HepG2 (cell line): ENCODE data around the gene STYK1. TPM values are rescaled to one million over a fixed set of nuclear protein-coding genes. Genes with fewer than 3 reads are reported as not detected.

Source experiments
- ATAC-seq: fragments of 200-7000 bp; cut with Tn5 transposase; 3 replicates; pipeline ENCODE4 v1.9.1; 2020; ENCODE audit warnings: mild to moderate bottlenecking, moderate library complexity
- BruUV-seq: library from RNA; stranded (reverse); fragments of 400-500 nt; replicated peaks from 2 replicates; lab custom pipeline; 2021; lab: Mats Ljungman, UMichigan
- CTCF ChIA-PET: fragments of 300-600 bp; formaldehyde crosslinking; extraction: SDS; loops from one replicate; lab custom pipeline; 2021; ENCODE audit warnings: low total read pairs, inconsistent platforms, low intra/inter-chr PET ratio; lab: Yijun Ruan, JAX
- POLR2A ChIA-PET: fragments of 350-600 bp; sonication (Branson Sonifier 250); formaldehyde crosslinking; loops from one replicate; lab custom pipeline; 2020; ENCODE audit warnings: antibody characterized with exemption, inconsistent platforms; lab: Yijun Ruan, JAX
- DNase-seq: peaks from one replicate; pipeline ENCODE4 v3.0.0-alpha.2; 2015; ENCODE audit warnings: low spot score
- FAIRE-seq: peaks from 3 replicates; lab custom pipeline; 2011; peaks lifted over from hg19 to GRCh38; lab: Jason Lieb, UNC
- H2AFZ ChIP-seq: one replicate; pipeline ENCODE4 v1.6.1; 2011; ENCODE audit warnings: low read length, inconsistent platforms
- H3K27ac ChIP-seq: fragments of 300-600 bp; 3 replicates; pipeline ENCODE4 v1.8.0; 2011; ENCODE audit warnings: mixed run types, mild to moderate bottlenecking, mixed read lengths, low read length, inconsistent platforms; ENCODE audit not compliant: insufficient read depth; ENCODE audit errors: extremely low read length
- H3K27me3 ChIP-seq, 2 experiments: fragments of 200-600 bp in 1 of 2; 2 replicates in 1 of 2; 3 replicates in 1 of 2; pipeline versions ENCODE4 v1.6.0 to v1.8.0; 2011; ENCODE audit warnings: low read length in 2 of 2, mild to moderate bottlenecking in 2 of 2, moderate library complexity in 2 of 2, inconsistent platforms in 1 of 2; ENCODE audit not compliant: insufficient read depth in 2 of 2, control insufficient read depth in 1 of 2
- H3K36me3 ChIP-seq, 2 experiments: fragments of 200-600 bp in 1 of 2; replicated peaks in 1 of 2; 2 replicates in 1 of 2; 3 replicates in 1 of 2; pipeline versions ENCODE4 v1.5.1 to v1.8.0; 2011; ENCODE audit warnings: low read length in 2 of 2, inconsistent platforms in 1 of 2; ENCODE audit not compliant: insufficient read depth in 2 of 2, control insufficient read depth in 1 of 2
- H3K4me1 ChIP-seq: 2 replicates; pipeline ENCODE4 v1.5.1; 2012; ENCODE audit warnings: low read length, inconsistent platforms; ENCODE audit not compliant: insufficient read depth
- H3K4me2 ChIP-seq: 2 replicates; pipeline ENCODE4 v1.6.0; 2011; ENCODE audit warnings: low read depth, low read length, inconsistent platforms
- H3K4me3 ChIP-seq, 3 experiments: fragments of 200-600 bp in 1 of 3; sonication (generic), shearing (Covaris generic) in 1 of 3; replicated peaks in 1 of 3; 2 replicates each; pipeline ENCODE4 v1.5.1; 2011 to 2016; ENCODE audit warnings: low read length in 3 of 3, inconsistent platforms in 2 of 3, low read depth in 2 of 3, mild to moderate bottlenecking in 2 of 3, control low read depth in 1 of 3, mixed read lengths in 1 of 3; ENCODE audit not compliant: insufficient read depth in 1 of 3
- H3K79me2 ChIP-seq: one replicate; pipeline ENCODE4 v1.6.1; 2011; ENCODE audit warnings: low read length, inconsistent platforms; ENCODE audit not compliant: insufficient read depth
- H3K9ac ChIP-seq: 2 replicates; pipeline ENCODE4 v1.6.0; 2011; ENCODE audit warnings: mild to moderate bottlenecking, low read depth, low read length, inconsistent platforms; ENCODE audit not compliant: insufficient read depth
- H3K9me3 ChIP-seq: 2 replicates; pipeline ENCODE4 v1.5.1; 2012; ENCODE audit warnings: mild to moderate bottlenecking, low read length
- H4K20me1 ChIP-seq: 2 replicates; pipeline ENCODE4 v1.6.0; 2011; ENCODE audit warnings: inconsistent platforms, mild to moderate bottlenecking, low read length, moderate library complexity; ENCODE audit not compliant: insufficient read depth
- BRD4 ChIP-seq: sonication (generic); formaldehyde crosslinking; IDR thresholded peaks from 2 replicates; pipeline ENCODE4 v1.4.0; 2020; ENCODE audit warnings: missing genetic modification reagents
- BRF2 ChIP-seq: sonication (generic); formaldehyde crosslinking; IDR thresholded peaks from 2 replicates; pipeline ENCODE4 v1.8.1; 2022; ENCODE audit warnings: mild to moderate bottlenecking, missing genetic modification reagents
- IKZF5 ChIP-seq: IDR thresholded peaks from 2 replicates; pipeline ENCODE4 v1.6.1; 2018; ENCODE audit warnings: missing genetic modification reagents, mild to moderate bottlenecking, missing compliant biosample characterization
- IRF2 ChIP-seq: IDR thresholded peaks from 2 replicates; pipeline ENCODE4 v1.6.1; 2018; ENCODE audit warnings: missing genetic modification reagents, missing compliant biosample characterization
- TIGD3 ChIP-seq: sonication (generic); formaldehyde crosslinking; IDR thresholded peaks from 2 replicates; pipeline ENCODE4 v1.5.1; 2020; ENCODE audit warnings: mild to moderate bottlenecking, missing genetic modification reagents, borderline replicate concordance
- ZNF547 ChIP-seq: sonication (generic); formaldehyde crosslinking; IDR thresholded peaks from 2 replicates; pipeline ENCODE4 v1.5.1; 2020; ENCODE audit warnings: mild to moderate bottlenecking, missing genetic modification reagents
- ZNF616 ChIP-seq: sonication (generic); formaldehyde crosslinking; IDR thresholded peaks from 2 replicates; pipeline ENCODE4 v1.5.0; 2020; ENCODE audit warnings: low read depth, mild to moderate bottlenecking, missing genetic modification reagents
- ZXDC ChIP-seq: sonication (generic); formaldehyde crosslinking; IDR thresholded peaks from 2 replicates; pipeline ENCODE4 v1.5.0; 2020; ENCODE audit warnings: mild to moderate bottlenecking, missing genetic modification reagents
- WGBS: methylation state at CpG from one replicate; pipeline ENCODE4 v1.1.6; 2017; ENCODE audit warnings: low lambda C conversion rate; 5-methylcytosine and 5-hydroxymethylcytosine counted together
- in situ Hi-C: cut with HindIII; loops from 2 replicates; pipeline ENCODE4 v1.10.0; 2017; ENCODE audit warnings: low pct_unique_long_range_greater_than_20kb; ENCODE audit not compliant: extremely low pct_ligation_motif_present
- intact Hi-C: fragments of 100-400 bp; cut with micrococcal nuclease; formaldehyde crosslinking; loops from one replicate; pipeline ENCODE4 v1.10.0; 2022; ENCODE audit not compliant: unreplicated experiment
- polyA plus RNA-seq, 8 experiments: library from polyadenylated mRNA; depleted of rRNA in 3 of 8; stranded (reverse) in 7 of 8; unstranded in 1 of 8; fragments of >200 nt; fragmentation: Illumina TruSeq in 4 of 8; extraction: Trizol in 4 of 8; gene quantifications; 2 replicates each; pipeline versions ENCODE4 v1.2.1 to v1.2.3, GENCODE V29; 2011 to 2016; ENCODE audit warnings: low read depth in 4 of 8, missing spikeins in 1 of 8, mixed read lengths in 1 of 8; ENCODE audit not compliant: insufficient read depth in 1 of 8
- total RNA-seq, 5 experiments: library from RNA; depleted of rRNA; stranded (reverse); fragments of >200 nt; fragmentation: Illumina TruSeq; extraction: Trizol; gene quantifications; 2 replicates each; pipeline ENCODE4 v1.2.3, GENCODE V29; 2016; ENCODE audit warnings: low read depth in 1 of 5

Gene STYK1
- total and polyA plus RNA-seq, 2 of the 13 experiments (the other 11 are each of a cell fraction or from before 2014, with no cell fraction given): not detected

- H3K36me3 ChIP-seq: peaks cover 4 to 23% of the 10 kb centered on the region in 2 experiments
Observed at GRCh38 chr12:10720974-10721650, 47.3 kb upstream of the STYK1 start.

More at GRCh38 chr12:10720974-10721650, 47.3 kb upstream of the STYK1 start:
- peak; percentile 36 for FAIRE-seq
- in situ Hi-C loops (no loop called here), intact Hi-C loops (no loop called here)
- no peak for ATAC-seq
- Histone ChIP-seq H3K27me3 (peaks cover 0 to 6% of the 10 kb centered on the region in 2 experiments; a peak in 1 of 5 replicates), H4K20me1 (peaks cover 40% of the 10 kb centered on the region), H3K9me3 (no peaks in the 10 kb centered on the region), H3K27ac (peak overlapping the region; percentile 80), H3K4me2 (peak overlapping the region; percentile 94), H3K9ac (peak overlapping the region; percentile 92), H3K4me3 (peak overlapping the region; percentile 84 to 99 (median 93)), H2AFZ (no peak overlapping the region), H3K79me2 (peaks cover 68% of the 10 kb centered on the region), H3K4me1 (peaks cover 54% of the 10 kb centered on the region)
- ChIA-PET CTCF (no interaction called here), POLR2A (interaction anchor here (0.8 kb wide), 1 partner anchor 450 kb away, joined by 3 read pairs; no protein-coding TSS in a partner anchor)
- 26% methylated on average over 3 of the region's 3 CpGs for WGBS
- no TSS peak for BruUV-seq
- DNase-seq: no peak
- no peak for TF ChIP-seq TIGD3 (CRISPR knock-in tag)
- TF ChIP-seq IKZF5 (CRISPR knock-in tag): no peak
- TF ChIP-seq BRF2 (CRISPR knock-in tag): no peak
- TF ChIP-seq ZXDC (CRISPR knock-in tag): no peak
- TF ChIP-seq ZNF616 (CRISPR knock-in tag): no peak
- no peak for TF ChIP-seq ZNF547 (CRISPR knock-in tag)
- no peak for TF ChIP-seq BRD4 (CRISPR knock-in tag)
- no peak for TF ChIP-seq IRF2 (CRISPR knock-in tag)
